ENCODE results near the gene MAS1L. TPM values are rescaled to one million over a fixed set of nuclear protein-coding genes. Genes with fewer than 3 reads are reported as not detected.
"Not testable (repeated sequence)": the region's sequence is repeated elsewhere in the genome, so short reads cannot be mapped to it uniquely, and the experiment has no call there.

MAS1L gene
- polyA plus RNA-seq, 3 donors = not detected

DNA sequence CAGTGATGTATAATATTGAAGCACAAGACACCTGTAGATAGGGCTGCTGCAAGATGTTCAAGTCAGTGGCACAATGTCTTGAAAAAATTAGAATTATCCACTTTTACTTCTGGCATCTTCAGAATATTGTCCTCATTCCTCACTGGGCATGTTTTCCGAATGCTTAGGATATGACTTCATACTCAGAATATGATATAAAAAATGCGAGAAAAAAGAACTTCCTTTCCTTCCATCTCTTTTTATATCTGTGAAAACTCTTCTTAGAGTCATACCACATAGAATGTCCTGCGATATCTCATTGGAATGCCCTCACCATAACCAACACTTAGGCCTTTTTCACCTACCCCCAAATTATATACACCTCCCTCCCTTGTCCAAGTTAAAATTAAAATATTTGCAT, 4.6 kb downstream of the MAS1L start:
- DNase-seq = no peak

DNA sequence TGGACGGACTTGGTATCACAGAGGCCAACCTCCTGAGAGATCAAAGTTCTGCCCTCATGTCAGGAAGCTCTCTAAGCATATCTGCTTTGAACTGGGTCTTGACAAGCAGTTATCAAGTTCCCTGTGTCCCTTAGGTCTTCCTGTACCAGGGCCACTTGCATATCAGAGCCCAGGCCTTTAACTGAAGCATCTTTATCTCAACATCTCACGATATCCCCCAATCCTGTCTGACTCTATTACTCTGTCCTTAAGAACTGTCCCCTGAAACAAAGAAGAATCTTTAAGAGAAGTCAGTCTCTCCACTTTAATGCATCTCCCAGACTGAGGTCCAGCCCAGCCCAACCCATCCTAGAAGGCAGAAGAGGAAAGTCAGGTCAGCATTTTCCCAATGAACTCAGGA, 8.2 kb downstream of the MAS1L start:
- no peak for DNase-seq

DNA sequence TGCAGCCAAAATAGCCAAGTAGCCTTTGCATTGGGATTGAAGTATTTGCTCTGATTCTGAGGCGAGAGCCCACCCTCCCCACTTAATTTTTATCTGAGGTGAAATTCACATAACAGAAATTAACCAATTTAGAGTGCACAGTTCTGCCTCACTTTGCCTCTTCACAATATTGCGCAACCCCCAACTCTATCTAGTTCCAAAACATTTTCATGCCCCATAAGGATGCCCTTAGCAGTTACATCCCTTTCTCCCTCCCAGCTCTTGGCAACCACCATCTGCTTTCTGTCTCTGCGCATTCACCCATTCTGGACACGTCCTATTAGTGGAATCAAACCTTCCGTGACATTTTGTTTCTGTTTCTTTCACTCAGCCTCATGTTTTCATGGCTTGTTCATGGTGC, 9.0 kb downstream of the MAS1L start:
- DNase-seq = no peak

DNA sequence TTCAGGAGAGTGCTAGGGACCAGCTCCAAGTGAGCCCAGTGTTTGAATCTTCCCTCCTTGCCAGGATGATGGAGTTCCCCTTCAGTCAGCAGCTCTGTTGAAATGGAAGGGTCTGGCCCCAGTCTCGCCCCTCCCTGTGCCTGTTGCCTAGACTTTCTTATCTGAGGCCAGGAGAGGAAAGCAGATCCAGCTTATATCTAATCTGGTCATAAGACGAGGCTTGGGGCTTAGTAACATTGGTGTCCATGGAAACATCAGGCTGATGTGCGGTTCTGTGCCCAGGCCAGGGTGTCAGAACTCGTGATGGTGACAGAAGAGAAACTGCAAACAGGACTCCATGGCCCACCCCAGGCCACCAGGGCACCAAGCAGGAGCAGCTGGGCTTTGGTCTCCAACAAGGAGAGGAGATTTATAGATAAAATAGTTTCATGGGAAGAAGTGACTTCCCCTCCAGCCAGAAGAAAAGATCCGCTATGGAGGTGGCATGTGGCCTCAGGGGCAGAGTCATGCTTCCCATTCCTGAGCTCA, 9.8 kb downstream of the MAS1L start:
- no peak for DNase-seq

DNA sequence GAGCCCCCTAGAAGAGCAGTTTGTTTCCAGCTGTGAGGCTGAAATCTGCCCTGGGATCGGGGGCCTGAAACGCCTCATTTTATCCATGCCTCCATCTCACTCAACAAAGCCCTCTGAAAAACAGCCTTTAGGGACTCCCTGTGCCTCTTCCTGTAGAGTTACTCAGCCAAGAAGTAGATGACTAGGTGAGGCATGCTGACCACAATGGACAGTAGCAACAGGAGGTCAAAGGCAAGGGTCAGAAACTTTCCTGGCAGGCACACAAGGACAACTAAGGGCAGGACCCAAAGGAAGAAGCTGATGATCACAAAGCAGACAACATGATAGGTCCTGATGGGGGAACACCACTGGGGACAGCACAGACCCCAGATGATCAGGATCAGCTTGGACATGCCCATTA, 12.8 kb downstream of the MAS1L start:
- DNase-seq = no peak

DNA sequence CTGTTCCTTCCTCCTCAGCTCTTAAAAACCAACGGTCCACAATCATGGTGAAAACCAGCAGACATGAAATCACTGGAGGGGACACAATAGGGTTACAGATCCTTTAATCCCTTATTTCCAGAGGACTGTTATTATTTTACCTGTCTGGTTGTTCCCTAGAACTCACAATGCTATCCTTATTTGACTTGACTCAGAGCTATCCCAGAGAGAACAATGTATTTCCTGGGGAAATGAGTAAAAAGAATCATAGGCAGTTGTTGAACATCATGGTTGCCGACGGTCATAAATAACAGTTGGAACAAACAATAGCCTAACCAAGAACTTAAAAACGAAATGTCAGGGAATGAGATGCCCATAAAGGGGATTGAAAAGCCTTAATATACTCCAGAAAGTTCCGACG, 21.5 kb downstream of the MAS1L start:
- DNase-seq = no peak

DNA sequence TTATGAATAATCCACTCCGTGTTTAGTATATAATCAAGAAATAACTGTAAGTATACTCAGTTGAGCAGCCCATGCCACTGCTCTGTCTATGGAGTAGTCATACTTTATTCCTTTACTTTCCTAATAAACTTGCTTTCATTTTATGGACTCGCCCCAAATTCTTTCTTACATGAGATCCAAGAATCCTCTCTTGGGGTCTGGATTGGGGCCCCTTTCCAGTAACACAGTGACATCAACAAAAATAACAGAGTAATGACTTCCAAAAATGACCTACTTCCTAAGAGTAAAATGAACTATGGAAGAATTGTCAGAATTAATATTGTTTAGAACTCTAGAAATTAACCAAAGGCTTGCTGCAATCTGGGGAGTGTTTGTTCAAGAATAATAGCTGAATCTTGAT, 22.0 kb downstream of the MAS1L start:
- no peak for DNase-seq

DNA sequence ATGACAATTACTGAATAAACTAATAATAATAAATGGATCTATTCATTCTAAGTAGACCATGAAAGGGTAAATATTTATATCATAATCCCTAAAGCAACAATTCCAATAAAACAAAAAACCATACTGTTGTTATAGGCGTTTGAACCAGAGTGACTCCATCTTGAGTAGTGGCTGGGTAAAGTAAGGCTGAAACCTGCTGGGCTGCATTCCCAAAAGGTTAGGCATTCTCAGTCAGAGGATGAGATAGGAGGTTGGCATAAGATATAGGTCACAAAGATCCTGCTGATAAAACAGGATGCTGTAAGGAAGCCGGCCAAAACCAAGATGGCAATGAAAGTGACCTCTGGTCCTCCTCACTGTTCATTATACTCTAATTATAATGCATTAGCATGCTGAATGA, 22.5 kb downstream of the MAS1L start:
- DNase-seq = no peak

DNA sequence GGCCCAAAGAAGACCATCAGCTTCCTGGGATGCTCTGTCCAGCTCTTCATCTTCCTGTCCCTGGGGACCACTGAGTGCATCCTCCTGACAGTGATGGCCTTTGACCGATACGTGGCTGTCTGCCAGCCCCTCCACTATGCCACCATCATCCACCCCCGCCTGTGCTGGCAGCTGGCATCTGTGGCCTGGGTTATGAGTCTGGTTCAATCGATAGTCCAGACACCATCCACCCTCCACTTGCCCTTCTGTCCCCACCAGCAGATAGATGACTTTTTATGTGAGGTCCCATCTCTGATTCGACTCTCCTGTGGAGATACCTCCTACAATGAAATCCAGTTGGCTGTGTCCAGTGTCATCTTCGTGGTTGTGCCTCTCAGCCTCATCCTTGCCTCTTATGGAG, 25.7 kb downstream of the MAS1L start:
- DNase-seq = no peak

DNA sequence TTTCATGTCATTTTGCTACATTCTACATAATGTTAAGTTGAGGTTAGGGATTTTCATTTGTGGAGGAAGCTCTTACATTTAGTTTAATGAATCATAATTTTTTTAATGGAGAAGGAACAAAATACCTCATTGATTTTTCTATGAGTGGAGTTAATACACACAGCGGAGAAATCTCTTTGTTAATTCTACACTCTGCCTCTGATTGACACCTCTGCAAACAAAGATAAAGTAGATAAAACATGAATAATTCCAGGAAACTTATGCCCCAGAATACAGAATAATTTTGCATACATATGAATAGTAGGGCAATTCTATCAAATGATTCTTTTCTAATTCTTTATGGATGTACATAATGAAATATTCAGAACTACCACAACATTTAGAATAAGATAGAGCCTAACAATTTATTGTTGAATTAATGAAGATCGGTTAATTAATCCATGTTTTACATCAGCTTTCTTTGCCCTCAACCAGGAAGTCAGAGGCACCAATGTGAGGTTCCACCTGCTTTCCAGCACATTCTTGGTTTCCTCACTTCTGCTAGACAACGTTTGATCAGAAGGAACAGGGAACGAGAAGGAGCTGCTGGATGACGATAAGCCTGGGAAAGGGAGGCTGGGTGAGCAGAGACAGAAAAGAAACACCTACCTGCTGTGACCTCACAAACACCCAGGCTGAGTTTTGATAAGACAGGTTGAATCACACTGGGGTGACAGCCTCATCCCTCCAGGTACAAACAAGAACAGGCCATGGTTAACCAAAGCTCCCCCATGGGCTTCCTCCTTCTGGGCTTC, 26.5 kb downstream of the MAS1L start:
- no peak for DNase-seq

DNA sequence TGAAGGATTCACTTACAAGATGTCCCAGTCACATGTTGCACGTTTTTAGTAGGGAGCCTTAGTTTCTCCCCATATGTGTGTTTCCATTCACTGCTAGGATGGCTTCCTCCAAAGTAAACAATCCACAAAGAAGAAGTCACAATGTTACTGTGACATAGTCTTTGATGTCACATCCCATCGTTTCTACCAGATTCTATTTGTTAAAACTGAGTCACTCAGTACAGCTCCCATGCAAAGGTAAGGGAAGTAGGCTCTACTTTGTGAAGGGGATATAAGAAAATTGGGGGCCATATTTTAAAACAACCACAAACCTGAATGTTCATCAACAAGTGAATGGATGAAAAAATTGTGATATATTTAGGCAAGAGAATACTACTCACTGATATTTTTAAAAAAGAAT, 30.8 kb downstream of the MAS1L start, which contains the start of the genes OR11A1 and OR2H1:
OR11A1 (minus strand) TSS at position 101 of the 400 bp plus-strand sequence. CDS start 29,430 bp downstream, outside the sequence.
OR2H1 (plus strand) TSS at position 185 of the 400 bp plus-strand sequence. CDS start 4,615 bp downstream, outside the sequence.
- no peak for DNase-seq

DNA sequence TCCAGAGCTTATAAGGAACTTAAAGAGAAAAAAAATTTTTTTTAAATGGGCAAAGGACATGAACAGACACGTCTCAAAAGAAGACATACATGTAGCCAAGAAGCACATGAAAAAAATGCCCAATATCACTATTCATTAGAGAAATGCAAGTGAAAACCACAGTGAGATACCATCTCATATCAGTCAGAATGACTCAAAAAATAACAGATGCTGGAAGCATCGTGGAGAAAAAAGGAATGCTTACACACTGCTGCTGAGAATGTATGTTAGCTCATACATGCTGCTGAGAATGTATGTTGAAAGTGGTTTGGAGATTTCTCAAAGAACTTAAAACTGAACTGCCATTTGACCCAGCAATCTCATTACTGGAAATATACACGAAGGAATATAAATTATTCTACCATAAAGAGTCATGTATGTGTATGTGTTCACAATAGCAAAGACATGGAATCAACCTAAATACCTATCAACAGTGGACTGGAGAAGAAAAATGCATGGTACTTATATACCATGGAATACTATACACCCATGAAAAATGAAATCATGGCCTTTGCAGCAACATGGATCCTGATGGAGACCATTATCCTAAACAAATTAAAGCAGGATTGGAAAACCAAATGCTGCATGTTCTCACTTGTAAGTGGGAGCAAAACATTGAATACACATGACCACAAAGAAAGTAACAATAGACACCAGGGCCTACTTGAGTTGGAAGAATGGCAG, 36.1 kb downstream of the MAS1L start:
- no peak for DNase-seq

DNA sequence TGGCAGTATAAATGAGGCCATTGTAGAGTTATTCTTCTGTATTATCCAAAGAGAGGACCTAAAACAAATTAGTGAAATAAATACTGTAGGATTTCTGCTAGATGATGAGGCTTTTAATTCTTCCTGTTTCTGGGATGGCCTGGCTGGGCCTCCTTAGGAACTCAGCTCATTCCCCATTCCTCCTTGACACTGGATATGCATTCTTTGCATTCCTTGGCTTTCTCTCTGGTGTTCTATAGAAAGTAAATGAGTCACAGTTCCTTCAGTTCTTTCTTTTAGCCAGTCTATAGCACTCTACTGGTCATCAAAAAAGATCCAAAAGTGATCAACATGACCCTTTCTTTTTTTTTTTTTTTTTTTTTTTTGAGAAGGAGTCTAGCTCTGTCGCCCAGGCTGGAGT, 40.1 kb downstream of the MAS1L start:
- DNase-seq = no peak

DNA sequence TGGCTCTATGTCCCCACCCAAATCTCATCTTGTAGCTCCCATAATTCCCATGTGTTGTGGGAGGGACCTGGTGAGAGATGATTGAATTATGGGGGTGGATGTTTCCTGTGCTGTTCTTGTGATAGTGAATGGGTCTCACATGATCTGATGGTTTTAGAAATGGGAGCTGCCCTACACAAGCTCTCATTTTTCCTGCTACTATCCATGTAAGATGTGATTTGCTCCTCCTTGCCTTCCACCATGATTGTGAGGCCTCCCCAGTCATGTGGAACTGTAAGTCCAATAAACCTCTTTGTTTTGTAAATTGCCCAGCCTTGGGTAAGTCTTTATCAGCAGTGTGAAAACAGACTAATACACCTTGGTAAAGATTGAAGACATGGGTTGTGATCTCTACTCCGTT, 43.7 kb downstream of the MAS1L start:
- DNase-seq = not testable (repeated sequence)

DNA sequence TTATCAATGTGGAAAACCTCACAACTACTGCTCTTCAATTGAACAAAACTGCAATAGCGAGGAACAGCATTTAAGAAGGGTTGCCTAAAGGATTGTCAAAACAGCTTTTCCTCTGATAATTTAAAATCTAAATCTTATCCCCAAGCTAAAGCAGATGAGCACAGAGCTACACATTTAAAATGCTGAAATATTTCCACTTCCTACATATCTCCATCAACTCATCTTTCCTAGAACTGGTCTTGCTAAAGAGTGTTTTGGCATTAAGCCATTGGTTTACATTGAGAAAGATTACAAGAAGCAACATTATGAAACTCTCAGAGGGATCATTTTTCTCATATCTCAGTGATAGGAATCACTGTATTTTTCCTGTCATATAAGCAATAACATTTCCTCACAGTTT, 45.0 kb downstream of the MAS1L start:
- DNase-seq = no peak

DNA sequence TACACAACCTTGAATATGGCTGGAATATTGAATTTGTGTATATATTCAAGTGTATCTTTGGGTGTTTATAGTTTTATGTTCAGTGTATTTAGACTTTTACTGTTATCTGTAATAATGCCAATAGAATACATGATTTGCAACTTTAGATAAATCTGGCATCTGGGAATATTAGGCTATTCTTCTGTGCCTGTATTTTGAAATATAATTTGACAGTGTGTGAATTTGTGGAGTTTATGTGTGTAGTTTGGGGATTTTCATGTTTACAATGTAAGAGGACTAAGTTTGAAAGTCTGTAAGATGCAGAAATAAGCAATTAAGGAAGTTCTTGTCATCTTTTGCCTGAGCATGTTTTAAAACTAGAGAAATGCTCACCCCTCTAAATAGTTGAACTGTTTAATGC, 48.8 kb downstream of the MAS1L start, which contains the start of gene OR10C1:
OR10C1 (plus strand) TSS at position 301 of the 400 bp plus-strand sequence. CDS start 710 bp downstream, outside the sequence.
- DNase-seq = no peak

DNA sequence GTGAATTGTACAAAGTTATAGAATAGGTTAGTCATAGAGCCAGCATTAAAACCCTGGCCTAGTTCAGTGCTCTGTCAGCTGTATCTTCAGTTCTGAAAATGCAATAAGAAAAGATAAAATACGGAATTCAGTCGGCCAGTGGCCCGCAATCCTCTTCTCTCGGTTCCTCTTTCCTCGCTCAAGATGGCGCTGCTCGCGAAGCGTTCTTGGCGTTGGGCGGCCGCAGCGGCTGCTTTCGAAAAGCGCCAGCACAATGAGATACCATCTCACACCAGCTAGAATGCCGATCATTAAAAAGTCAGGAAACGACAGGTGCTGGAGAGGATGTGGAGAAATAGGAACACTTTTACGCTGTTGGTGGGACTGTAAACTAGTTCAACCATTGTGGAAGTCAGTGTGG, 51.0 kb downstream of the MAS1L start:
- not testable (repeated sequence) for DNase-seq

Other genes with a start within 250 kb of the MAS1L start
- gene OR14J1, start 186.3 kb downstream of the MAS1L start, polyA plus RNA-seq (ENCODE audit: insufficient read length in 3 of 3) = under 1 TPM; 0.04 to 0.13 (median 0.05) TPM
- not detected for gene OR5V1, start 119.1 kb downstream of the MAS1L start, polyA plus RNA-seq (ENCODE audit: insufficient read length in 3 of 3)
- not detected for gene OR12D3, start 112.7 kb downstream of the MAS1L start, polyA plus RNA-seq (ENCODE audit: insufficient read length in 3 of 3)
- gene OR12D2, start 92.3 kb downstream of the MAS1L start, polyA plus RNA-seq (ENCODE audit: insufficient read length in 3 of 3) = not detected
- not detected for gene OR12D1, start 73.0 kb downstream of the MAS1L start, polyA plus RNA-seq (ENCODE audit: insufficient read length in 3 of 3)
- not detected for gene OR10C1, start 48.6 kb downstream of the MAS1L start, polyA plus RNA-seq (ENCODE audit: insufficient read length in 3 of 3)
- not detected for gene OR11A1, start 30.9 kb downstream of the MAS1L start, polyA plus RNA-seq (ENCODE audit: insufficient read length in 3 of 3)
- not detected for gene OR2H1, start 30.8 kb downstream of the MAS1L start, polyA plus RNA-seq (ENCODE audit: insufficient read length in 3 of 3)
- gene UBD, start 71.8 kb upstream of the MAS1L start, polyA plus RNA-seq (ENCODE audit: insufficient read length in 3 of 3) = 1 to 10 TPM in 1 of 3 donors, under 1 TPM in 2; 0.69 to 1.1 (median 0.70) TPM
- gene OR2H2, start 97.2 kb upstream of the MAS1L start, polyA plus RNA-seq (ENCODE audit: insufficient read length in 3 of 3) = under 1 TPM; 0.13 to 0.22 (median 0.16) TPM
- 10 to 100 TPM; 56.9 to 94.6 (median 89.2) TPM for gene GABBR1, start 145.2 kb upstream of the MAS1L start, polyA plus RNA-seq (ENCODE audit: insufficient read length in 3 of 3)
- gene MOG, start 169.1 kb upstream of the MAS1L start, polyA plus RNA-seq (ENCODE audit: insufficient read length in 3 of 3) = under 1 TPM in 1 of 3 donors, not detected in 2; 0.51 TPM
- under 1 TPM in 2 of 3 donors, not detected in 1; 0.21 to 0.23 TPM for gene ZFP57, start 193.2 kb upstream of the MAS1L start, polyA plus RNA-seq (ENCODE audit: insufficient read length in 3 of 3)
- gene HLA-F, start 235.5 kb upstream of the MAS1L start, polyA plus RNA-seq (ENCODE audit: insufficient read length in 3 of 3) = 1 to 10 TPM; 4.2 to 6.3 (median 4.6) TPM